GM23248 (cell line): ENCODE measurements around the gene HLX. TPM values are rescaled to one million over a fixed set of nuclear protein-coding genes. Genes with fewer than 3 reads are reported as not detected.

ENCODE experiments used
- DNase-seq: peaks from one replicate; pipeline ENCODE4 v3.0.0-alpha.2; 2015
- H2AFZ ChIP-seq: fragments of 200-600 bp; sonication (generic); 2 replicates; pipeline ENCODE4 v1.6.1; 2016; ENCODE audit warnings: antibody characterized with exemption
- H3F3A ChIP-seq: fragments of 200-600 bp; sonication (generic); 2 replicates; pipeline ENCODE4 v1.6.1; 2016; ENCODE audit warnings: mild to moderate bottlenecking, antibody characterized with exemption, mixed run types; ENCODE audit not compliant: insufficient read depth
- H3K27ac ChIP-seq: fragments of 200-600 bp; sonication (generic); 2 replicates; pipeline ENCODE4 v1.5.1; 2016; ENCODE audit warnings: mild to moderate bottlenecking
- H3K27me3 ChIP-seq: fragments of 200-600 bp; sonication (generic); replicated peaks from 2 replicates; pipeline ENCODE4 v1.6.1; 2016; ENCODE audit warnings: mild to moderate bottlenecking; ENCODE audit not compliant: insufficient read depth
- H3K36me3 ChIP-seq: fragments of 200-600 bp; sonication (generic); 2 replicates; pipeline ENCODE4 v1.6.1; 2016; ENCODE audit warnings: low read depth, mild to moderate bottlenecking
- H3K4me1 ChIP-seq: fragments of 200-600 bp; sonication (generic); 2 replicates; pipeline ENCODE4 v1.6.1; 2016; ENCODE audit warnings: mild to moderate bottlenecking; ENCODE audit not compliant: insufficient read depth
- H3K4me2 ChIP-seq: fragments of 200-600 bp; sonication (generic); one replicate; pipeline ENCODE4 v1.6.1; 2016; ENCODE audit warnings: mild to moderate bottlenecking; ENCODE audit not compliant: unreplicated experiment
- H3K4me3 ChIP-seq: fragments of 200-600 bp; sonication (generic); 2 replicates; pipeline ENCODE4 v1.5.1; 2016; ENCODE audit warnings: mild to moderate bottlenecking
- H3K79me2 ChIP-seq: fragments of 200-600 bp; sonication (generic); 2 replicates; pipeline ENCODE4 v1.6.1; 2016; ENCODE audit warnings: mild to moderate bottlenecking; ENCODE audit not compliant: insufficient read depth
- H3K9ac ChIP-seq: fragments of 200-600 bp; sonication (generic); 2 replicates; pipeline ENCODE4 v1.6.1; 2016; ENCODE audit warnings: mild to moderate bottlenecking
- H3K9me2 ChIP-seq: fragments of 200-600 bp; sonication (generic); 2 replicates; pipeline ENCODE4 v1.6.1; 2016; ENCODE audit warnings: mixed run types, mild to moderate bottlenecking, moderate library complexity; ENCODE audit not compliant: insufficient read depth
- H3K9me3 ChIP-seq: fragments of 200-600 bp; sonication (generic); one replicate; pipeline ENCODE4 v1.6.1; 2017; ENCODE audit warnings: low read depth
- H4K20me1 ChIP-seq: fragments of 200-600 bp; sonication (generic); 2 replicates; pipeline ENCODE4 v1.6.0; 2016; ENCODE audit not compliant: insufficient read depth
- EZH2 ChIP-seq: fragments of 200-600 bp; sonication (generic); IDR thresholded peaks from 2 replicates; pipeline ENCODE4 v1.6.1; 2018; ENCODE audit warnings: antibody characterized with exemption, mild to moderate bottlenecking; ENCODE audit not compliant: insufficient read depth, poor library complexity, severe bottlenecking
- EZH2phosphoT487 ChIP-seq: fragments of 200-600 bp; sonication (generic); IDR thresholded peaks from 2 replicates; pipeline ENCODE4 v1.6.1; 2018; ENCODE audit warnings: antibody characterized with exemption, moderate library complexity, mild to moderate bottlenecking, low read depth; ENCODE audit not compliant: insufficient read depth
- WGBS, 2 experiments: methylation state at CpG; one replicate each; pipeline ENCODE4 v1.1.6; 2015 to 2017; ENCODE audit warnings: low lambda C conversion rate in 2 of 2, low coverage in 1 of 2; ENCODE audit errors: missing lambda C conversion rate in 2 of 2; 5-methylcytosine and 5-hydroxymethylcytosine counted together
- in situ Hi-C: fragments of 300-500 bp; cut with MboI; formaldehyde crosslinking; loops from 2 replicates; pipeline ENCODE4 v1.15.0; 2020
- polyA plus RNA-seq: library from polyadenylated mRNA; unstranded; fragments of >200 nt; fragmentation: Nextera tagmentation; extraction: Ambion mirVana; gene quantifications from 2 replicates; pipeline ENCODE4 v1.2.1, GENCODE V29; 2016
- total RNA-seq: library from RNA; depleted of rRNA; stranded (reverse); fragments of >200 nt; shearing (Covaris generic); gene quantifications from 2 replicates; pipeline ENCODE4 v1.2.3, GENCODE V29; 2014

The HLX gene
- total and polyA plus RNA-seq, 2 experiments from 2014 or later: 20.0 to 24.2 TPM

GRCh38 chr1:220839474-220839873, 39.8 kb upstream of the HLX start:
- Histone ChIP-seq H3K4me3 (no peak overlapping the region), H4K20me1 (no peaks in the 10 kb centered on the region), H3K27ac (no peak overlapping the region), H3K27me3 (no peaks in the 10 kb centered on the region), H3K9ac (no peak overlapping the region), H3K4me2 (no peak overlapping the region), H3K4me1 (no peaks in the 10 kb centered on the region), H3K9me3 (no peaks in the 10 kb centered on the region), H3K36me3 (no peaks in the 10 kb centered on the region), H3K9me2 (no peaks in the 10 kb centered on the region), H2AFZ (no peak overlapping the region), H3F3A (no peaks in the 10 kb centered on the region), H3K79me2 (no peaks in the 10 kb centered on the region)
- 69 to 71% methylated on average over 5 of the region's 5 CpGs for WGBS, 2 experiments
- no peak for DNase-seq
- TF ChIP-seq EZH2 (no peak), EZH2phosphoT487 (no peak)
- in situ Hi-C loops: no loop called here

GRCh38 chr1:220841293-220841692, 38.0 kb upstream of the HLX start:
- no peak overlapping the region for H3K9ac ChIP-seq
- H3K4me1 ChIP-seq: no peaks in the 10 kb centered on the region
- TF ChIP-seq EZH2 (no peak), EZH2phosphoT487 (no peak)
- DNase-seq: no peak
- H3K27me3 ChIP-seq: no peaks in the 10 kb centered on the region
- in situ Hi-C loops: no loop called here
- H3K79me2 ChIP-seq: no peaks in the 10 kb centered on the region
- no peak overlapping the region for H3K4me2 ChIP-seq
- no peaks in the 10 kb centered on the region for H3F3A ChIP-seq
- H2AFZ ChIP-seq: no peak overlapping the region
- H3K36me3 ChIP-seq: no peaks in the 10 kb centered on the region
- H3K9me3 ChIP-seq: no peaks in the 10 kb centered on the region
- H3K27ac ChIP-seq: no peak overlapping the region
- no peaks in the 10 kb centered on the region for H4K20me1 ChIP-seq
- H3K9me2 ChIP-seq: no peaks in the 10 kb centered on the region
- H3K4me3 ChIP-seq: no peak overlapping the region

GRCh38 chr1:220843481-220844011, 35.7 kb upstream of the HLX start:
- 24 to 25% methylated on average over 6 of the region's 6 CpGs for WGBS, 2 experiments
- TF ChIP-seq EZH2phosphoT487: no peak
- no peak for TF ChIP-seq EZH2
- Histone ChIP-seq H4K20me1 (no peaks in the 10 kb centered on the region), H2AFZ (no peak overlapping the region), H3K36me3 (no peaks in the 10 kb centered on the region), H3K79me2 (no peaks in the 10 kb centered on the region), H3K9me2 (no peaks in the 10 kb centered on the region), H3K4me1 (no peaks in the 10 kb centered on the region), H3F3A (no peaks in the 10 kb centered on the region), H3K27me3 (no peaks in the 10 kb centered on the region), H3K9me3 (no peaks in the 10 kb centered on the region), H3K9ac (no peak overlapping the region), H3K4me3 (no peak overlapping the region), H3K27ac (no peak overlapping the region), H3K4me2 (no peak overlapping the region)
- DNase-seq: no peak
- in situ Hi-C loops: no loop called here

GRCh38 chr1:220852408-220852807, 26.8 kb upstream of the HLX start:
- DNase-seq: no peak
- Histone ChIP-seq H3K27me3 (no peaks in the 10 kb centered on the region), H3K4me3 (no peak overlapping the region), H3K79me2 (no peaks in the 10 kb centered on the region), H3F3A (no peaks in the 10 kb centered on the region), H3K9me3 (no peaks in the 10 kb centered on the region), H3K9me2 (no peaks in the 10 kb centered on the region), H3K36me3 (no peaks in the 10 kb centered on the region), H4K20me1 (no peaks in the 10 kb centered on the region), H3K4me1 (no peaks in the 10 kb centered on the region), H3K27ac (no peak overlapping the region), H3K4me2 (no peak overlapping the region), H3K9ac (no peak overlapping the region), H2AFZ (no peak overlapping the region)
- 52 to 54% methylated on average over 2 of the region's 2 CpGs for WGBS, 2 experiments
- in situ Hi-C loops: no loop called here
- TF ChIP-seq EZH2 (no peak), EZH2phosphoT487 (no peak)

GRCh38 chr1:220872296-220872695, 6.9 kb upstream of the HLX start:
- in situ Hi-C loops: loop anchor here (10.0 kb wide), 2 partner anchors 333 to 563 kb away; no protein-coding TSS in a partner anchor
- no peak overlapping the region for H3K27ac ChIP-seq
- no peaks in the 10 kb centered on the region for H3K79me2 ChIP-seq
- H3K4me1 ChIP-seq: no peaks in the 10 kb centered on the region
- no peak overlapping the region for H2AFZ ChIP-seq
- no peaks in the 10 kb centered on the region for H4K20me1 ChIP-seq
- H3K4me3 ChIP-seq: no peak overlapping the region
- H3K9ac ChIP-seq: no peak overlapping the region
- no peaks in the 10 kb centered on the region for H3K36me3 ChIP-seq
- no peak for DNase-seq
- no peaks in the 10 kb centered on the region for H3K9me3 ChIP-seq
- H3K27me3 ChIP-seq: no peaks in the 10 kb centered on the region
- no peaks in the 10 kb centered on the region for H3F3A ChIP-seq
- H3K4me2 ChIP-seq: no peak overlapping the region
- no peaks in the 10 kb centered on the region for H3K9me2 ChIP-seq
- no peak for TF ChIP-seq EZH2
- no peak for TF ChIP-seq EZH2phosphoT487
